GM12878 (cell line): ENCODE results near the gene CIROP. TPM values are rescaled to one million over a fixed set of nuclear protein-coding genes. Genes with fewer than 3 reads are reported as not detected.

Source experiments
- CHD1 ChIP-seq: IDR thresholded peaks from 2 replicates; pipeline ENCODE4 v1.6.1; 2012; ENCODE audit warnings: low read depth, low read length, improper control_type of control experiment
- EGR1 ChIP-seq, 2 experiments: IDR thresholded peaks; 1 replicate in 1 of 2; 2 replicates in 1 of 2; pipeline ENCODE4 v1.6.1; 2011 to 2012; ENCODE audit warnings: low read depth in 2 of 2, low read length in 2 of 2, borderline replicate concordance in 1 of 2, mild to moderate bottlenecking in 1 of 2, moderate library complexity in 1 of 2
- IRF4 ChIP-seq: IDR thresholded peaks from 2 replicates; pipeline ENCODE4 v1.6.1; 2011; ENCODE audit warnings: low read depth, low read length
- MTA2 ChIP-seq: fragments of 450-650 bp; IDR thresholded peaks from 2 replicates; pipeline ENCODE4 v1.6.1; 2016; ENCODE audit warnings: low read depth, mild to moderate bottlenecking, moderate library complexity
- PAX8 ChIP-seq: fragments of 450-650 bp; IDR thresholded peaks from 2 replicates; pipeline ENCODE4 v1.6.1; 2017; ENCODE audit warnings: mild to moderate bottlenecking, moderate library complexity
- POLR2A ChIP-seq: IDR thresholded peaks from 2 replicates; pipeline ENCODE4 v1.6.1; 2011; ENCODE audit warnings: low read depth, mild to moderate bottlenecking, low read length
- POLR2AphosphoS2 ChIP-seq: IDR thresholded peaks from 2 replicates; pipeline ENCODE4 v1.6.1; 2011; ENCODE audit warnings: low read depth, mild to moderate bottlenecking, low read length, improper control_type of control experiment, moderate library complexity
- POU2F2 ChIP-seq: IDR thresholded peaks from 3 replicates; pipeline ENCODE4 v1.6.1; 2011; ENCODE audit warnings: low read depth, mild to moderate bottlenecking, low read length, borderline replicate concordance
- SMAD5 ChIP-seq: IDR thresholded peaks from 2 replicates; pipeline ENCODE4 v1.6.1; 2016; ENCODE audit warnings: antibody characterized with exemption, low read depth
- SPI1 ChIP-seq: IDR thresholded peaks from 2 replicates; pipeline ENCODE4 v1.6.1; 2011; ENCODE audit warnings: low read depth, mild to moderate bottlenecking, low read length, moderate library complexity, borderline replicate concordance; ENCODE audit not compliant: insufficient read depth
- polyA plus RNA-seq, 11 experiments: library from polyadenylated mRNA; depleted of rRNA in 4 of 11; unstranded in 6 of 11; stranded (reverse) in 5 of 11; fragments of >200 nt; fragmentation: Nextera tagmentation in 4 of 11; fragmentation: Illumina TruSeq in 1 of 11; extraction: Ambion mirVana in 4 of 11; extraction: Trizol in 1 of 11; gene quantifications; 1 replicate in 1 of 11; 2 replicates in 10 of 11; pipeline versions ENCODE4 v1.2.1 to v1.2.3, GENCODE V29; 2011 to 2016; ENCODE audit warnings: inconsistent platforms in 2 of 11, missing spikeins in 2 of 11, low read depth in 1 of 11
- total RNA-seq, 4 experiments: library from RNA; depleted of rRNA in 3 of 4; stranded (reverse); fragments of >200 nt in 3 of 4; fragmentation: Illumina TruSeq in 1 of 4; extraction: Trizol in 1 of 4; gene quantifications; 2 replicates each; pipeline versions ENCODE4 v1.2.1 to v1.2.3, GENCODE V29; 2013 to 2021
- TF ChIP-seq, protein P1 (sequence below): fragments of 450-650 bp; IDR thresholded peaks from 2 replicates; pipeline ENCODE4 v1.6.1; 2017; ENCODE audit warnings: mild to moderate bottlenecking, moderate library complexity
- TF ChIP-seq, protein P2 (sequence below): fragments of 450-650 bp; IDR thresholded peaks from 2 replicates; pipeline ENCODE4 v1.6.1; 2014; ENCODE audit warnings: mild to moderate bottlenecking
- TF ChIP-seq, protein P3 (sequence below): IDR thresholded peaks from 2 replicates; pipeline ENCODE4 v1.6.1; 2011; ENCODE audit warnings: borderline replicate concordance, low read depth, mild to moderate bottlenecking, moderate library complexity, mixed read lengths, low read length; ENCODE audit not compliant: insufficient read depth; ENCODE audit errors: extremely low read length
- TF ChIP-seq, protein P4 (sequence below): IDR thresholded peaks from 2 replicates; pipeline ENCODE4 v1.6.1; 2011; ENCODE audit warnings: mild to moderate bottlenecking, low read depth, low read length, moderate library complexity; ENCODE audit not compliant: insufficient replicate concordance
- TF ChIP-seq, protein P5 (sequence below): IDR thresholded peaks from 2 replicates; pipeline ENCODE4 v1.6.1; 2011; ENCODE audit warnings: borderline replicate concordance, low read depth, mild to moderate bottlenecking, moderate library complexity, low read length; ENCODE audit not compliant: insufficient read depth, poor library complexity, severe bottlenecking
- TF ChIP-seq, protein P6 (sequence below): IDR thresholded peaks from 2 replicates; pipeline ENCODE4 v1.6.1; 2012; ENCODE audit warnings: mild to moderate bottlenecking, low read depth, low read length

The CIROP gene
- total and polyA plus RNA-seq, 10 of the 15 experiments (the other 5 are each of a cell fraction or from before 2014, with no cell fraction given): not detected

DNA sequence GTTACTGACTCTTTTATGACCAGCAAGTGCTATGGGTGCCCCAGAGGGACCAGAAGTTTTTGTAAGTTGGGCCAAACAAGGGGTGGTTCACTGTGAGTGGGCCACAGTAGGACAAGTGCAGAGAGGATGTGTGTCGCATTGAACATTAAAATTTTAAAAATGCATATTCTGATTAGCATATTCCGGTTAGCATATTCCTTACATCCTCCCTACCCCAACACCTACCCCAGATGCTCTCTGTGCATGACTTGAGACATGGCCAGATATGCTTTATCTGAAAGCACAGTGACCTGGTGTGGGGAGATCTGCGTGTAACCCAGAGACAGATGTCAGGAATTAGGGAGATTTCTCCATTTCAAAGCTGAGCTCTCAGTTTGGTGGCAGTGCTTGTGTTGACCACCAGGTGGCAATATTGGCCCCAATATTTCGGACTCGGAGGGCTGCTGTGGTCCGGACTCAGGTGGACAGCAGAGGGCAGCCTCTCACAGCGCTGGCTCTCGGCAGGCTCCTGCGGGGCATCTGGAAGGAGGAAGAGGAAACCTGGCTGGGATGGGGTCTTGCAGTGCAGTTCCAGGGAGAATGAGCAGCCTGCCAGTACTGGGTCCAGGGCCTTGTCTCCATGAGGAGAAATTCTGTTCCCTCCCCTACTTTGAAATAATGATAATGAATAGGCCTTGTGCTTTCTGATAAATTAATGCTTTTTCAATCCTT lies 15.9 kb upstream of the CIROP start (continued):
- TF ChIP-seq, protein P1, sequence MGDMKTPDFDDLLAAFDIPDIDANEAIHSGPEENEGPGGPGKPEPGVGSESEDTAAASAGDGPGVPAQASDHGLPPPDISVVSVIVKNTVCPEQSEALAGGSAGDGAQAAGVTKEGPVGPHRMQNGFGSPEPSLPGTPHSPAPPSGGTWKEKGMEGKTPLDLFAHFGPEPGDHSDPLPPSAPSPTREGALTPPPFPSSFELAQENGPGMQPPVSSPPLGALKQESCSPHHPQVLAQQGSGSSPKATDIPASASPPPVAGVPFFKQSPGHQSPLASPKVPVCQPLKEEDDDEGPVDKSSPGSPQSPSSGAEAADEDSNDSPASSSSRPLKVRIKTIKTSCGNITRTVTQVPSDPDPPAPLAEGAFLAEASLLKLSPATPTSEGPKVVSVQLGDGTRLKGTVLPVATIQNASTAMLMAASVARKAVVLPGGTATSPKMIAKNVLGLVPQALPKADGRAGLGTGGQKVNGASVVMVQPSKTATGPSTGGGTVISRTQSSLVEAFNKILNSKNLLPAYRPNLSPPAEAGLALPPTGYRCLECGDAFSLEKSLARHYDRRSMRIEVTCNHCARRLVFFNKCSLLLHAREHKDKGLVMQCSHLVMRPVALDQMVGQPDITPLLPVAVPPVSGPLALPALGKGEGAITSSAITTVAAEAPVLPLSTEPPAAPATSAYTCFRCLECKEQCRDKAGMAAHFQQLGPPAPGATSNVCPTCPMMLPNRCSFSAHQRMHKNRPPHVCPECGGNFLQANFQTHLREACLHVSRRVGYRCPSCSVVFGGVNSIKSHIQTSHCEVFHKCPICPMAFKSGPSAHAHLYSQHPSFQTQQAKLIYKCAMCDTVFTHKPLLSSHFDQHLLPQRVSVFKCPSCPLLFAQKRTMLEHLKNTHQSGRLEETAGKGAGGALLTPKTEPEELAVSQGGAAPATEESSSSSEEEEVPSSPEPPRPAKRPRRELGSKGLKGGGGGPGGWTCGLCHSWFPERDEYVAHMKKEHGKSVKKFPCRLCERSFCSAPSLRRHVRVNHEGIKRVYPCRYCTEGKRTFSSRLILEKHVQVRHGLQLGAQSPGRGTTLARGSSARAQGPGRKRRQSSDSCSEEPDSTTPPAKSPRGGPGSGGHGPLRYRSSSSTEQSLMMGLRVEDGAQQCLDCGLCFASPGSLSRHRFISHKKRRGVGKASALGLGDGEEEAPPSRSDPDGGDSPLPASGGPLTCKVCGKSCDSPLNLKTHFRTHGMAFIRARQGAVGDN: no peak
- TF ChIP-seq POLR2A: no peak
- TF ChIP-seq, protein P2, sequence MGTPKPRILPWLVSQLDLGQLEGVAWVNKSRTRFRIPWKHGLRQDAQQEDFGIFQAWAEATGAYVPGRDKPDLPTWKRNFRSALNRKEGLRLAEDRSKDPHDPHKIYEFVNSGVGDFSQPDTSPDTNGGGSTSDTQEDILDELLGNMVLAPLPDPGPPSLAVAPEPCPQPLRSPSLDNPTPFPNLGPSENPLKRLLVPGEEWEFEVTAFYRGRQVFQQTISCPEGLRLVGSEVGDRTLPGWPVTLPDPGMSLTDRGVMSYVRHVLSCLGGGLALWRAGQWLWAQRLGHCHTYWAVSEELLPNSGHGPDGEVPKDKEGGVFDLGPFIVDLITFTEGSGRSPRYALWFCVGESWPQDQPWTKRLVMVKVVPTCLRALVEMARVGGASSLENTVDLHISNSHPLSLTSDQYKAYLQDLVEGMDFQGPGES: no peak
- TF ChIP-seq SPI1: 0 out of 2 replicates have a peak, but pooled peaks have one; percentile 18
- TF ChIP-seq, protein P3, sequence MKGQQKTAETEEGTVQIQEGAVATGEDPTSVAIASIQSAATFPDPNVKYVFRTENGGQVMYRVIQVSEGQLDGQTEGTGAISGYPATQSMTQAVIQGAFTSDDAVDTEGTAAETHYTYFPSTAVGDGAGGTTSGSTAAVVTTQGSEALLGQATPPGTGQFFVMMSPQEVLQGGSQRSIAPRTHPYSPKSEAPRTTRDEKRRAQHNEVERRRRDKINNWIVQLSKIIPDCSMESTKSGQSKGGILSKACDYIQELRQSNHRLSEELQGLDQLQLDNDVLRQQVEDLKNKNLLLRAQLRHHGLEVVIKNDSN: no peak
- TF ChIP-seq, protein P4, sequence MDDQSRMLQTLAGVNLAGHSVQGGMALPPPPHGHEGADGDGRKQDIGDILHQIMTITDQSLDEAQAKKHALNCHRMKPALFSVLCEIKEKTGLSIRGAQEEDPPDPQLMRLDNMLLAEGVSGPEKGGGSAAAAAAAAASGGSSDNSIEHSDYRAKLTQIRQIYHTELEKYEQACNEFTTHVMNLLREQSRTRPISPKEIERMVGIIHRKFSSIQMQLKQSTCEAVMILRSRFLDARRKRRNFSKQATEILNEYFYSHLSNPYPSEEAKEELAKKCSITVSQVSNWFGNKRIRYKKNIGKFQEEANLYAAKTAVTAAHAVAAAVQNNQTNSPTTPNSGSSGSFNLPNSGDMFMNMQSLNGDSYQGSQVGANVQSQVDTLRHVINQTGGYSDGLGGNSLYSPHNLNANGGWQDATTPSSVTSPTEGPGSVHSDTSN: no peak
- no peak for TF ChIP-seq PAX8
- no peak for TF ChIP-seq POLR2AphosphoS2
- no peak for TF ChIP-seq SMAD5
- TF ChIP-seq, protein P5, sequence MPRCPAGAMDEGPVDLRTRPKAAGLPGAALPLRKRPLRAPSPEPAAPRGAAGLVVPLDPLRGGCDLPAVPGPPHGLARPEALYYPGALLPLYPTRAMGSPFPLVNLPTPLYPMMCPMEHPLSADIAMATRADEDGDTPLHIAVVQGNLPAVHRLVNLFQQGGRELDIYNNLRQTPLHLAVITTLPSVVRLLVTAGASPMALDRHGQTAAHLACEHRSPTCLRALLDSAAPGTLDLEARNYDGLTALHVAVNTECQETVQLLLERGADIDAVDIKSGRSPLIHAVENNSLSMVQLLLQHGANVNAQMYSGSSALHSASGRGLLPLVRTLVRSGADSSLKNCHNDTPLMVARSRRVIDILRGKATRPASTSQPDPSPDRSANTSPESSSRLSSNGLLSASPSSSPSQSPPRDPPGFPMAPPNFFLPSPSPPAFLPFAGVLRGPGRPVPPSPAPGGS: no peak
- TF ChIP-seq MTA2: no peak
- peak; percentile 49; the same call in 1 of the 3 replicates for TF ChIP-seq POU2F2
- peak; percentile 56; the same call in 1 of the 2 replicates for TF ChIP-seq IRF4
- TF ChIP-seq, protein P6, sequence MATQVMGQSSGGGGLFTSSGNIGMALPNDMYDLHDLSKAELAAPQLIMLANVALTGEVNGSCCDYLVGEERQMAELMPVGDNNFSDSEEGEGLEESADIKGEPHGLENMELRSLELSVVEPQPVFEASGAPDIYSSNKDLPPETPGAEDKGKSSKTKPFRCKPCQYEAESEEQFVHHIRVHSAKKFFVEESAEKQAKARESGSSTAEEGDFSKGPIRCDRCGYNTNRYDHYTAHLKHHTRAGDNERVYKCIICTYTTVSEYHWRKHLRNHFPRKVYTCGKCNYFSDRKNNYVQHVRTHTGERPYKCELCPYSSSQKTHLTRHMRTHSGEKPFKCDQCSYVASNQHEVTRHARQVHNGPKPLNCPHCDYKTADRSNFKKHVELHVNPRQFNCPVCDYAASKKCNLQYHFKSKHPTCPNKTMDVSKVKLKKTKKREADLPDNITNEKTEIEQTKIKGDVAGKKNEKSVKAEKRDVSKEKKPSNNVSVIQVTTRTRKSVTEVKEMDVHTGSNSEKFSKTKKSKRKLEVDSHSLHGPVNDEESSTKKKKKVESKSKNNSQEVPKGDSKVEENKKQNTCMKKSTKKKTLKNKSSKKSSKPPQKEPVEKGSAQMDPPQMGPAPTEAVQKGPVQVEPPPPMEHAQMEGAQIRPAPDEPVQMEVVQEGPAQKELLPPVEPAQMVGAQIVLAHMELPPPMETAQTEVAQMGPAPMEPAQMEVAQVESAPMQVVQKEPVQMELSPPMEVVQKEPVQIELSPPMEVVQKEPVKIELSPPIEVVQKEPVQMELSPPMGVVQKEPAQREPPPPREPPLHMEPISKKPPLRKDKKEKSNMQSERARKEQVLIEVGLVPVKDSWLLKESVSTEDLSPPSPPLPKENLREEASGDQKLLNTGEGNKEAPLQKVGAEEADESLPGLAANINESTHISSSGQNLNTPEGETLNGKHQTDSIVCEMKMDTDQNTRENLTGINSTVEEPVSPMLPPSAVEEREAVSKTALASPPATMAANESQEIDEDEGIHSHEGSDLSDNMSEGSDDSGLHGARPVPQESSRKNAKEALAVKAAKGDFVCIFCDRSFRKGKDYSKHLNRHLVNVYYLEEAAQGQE: no peak
- TF ChIP-seq CHD1: no peak; the same call in 1 of the 2 replicates
- no peak for TF ChIP-seq EGR1 (IDR thresholded peaks at IDR 0.05; ENCODE audit: borderline replicate concordance in 1 of 2, low read depth in 2 of 2, low read length in 2 of 2)
